Memory B cell (primary cell): ENCODE data around the gene GATAD2B.

Experiments used
- ATAC-seq: fragments of 150-1000 bp; cut with Tn5 transposase; 2 replicates; pipeline ENCODE4 v1.10.0; 2021; ENCODE audit warnings: low read depth, mild to moderate bottlenecking, moderate library complexity
- DNase-seq, 2 donors: peaks; one replicate each; pipeline ENCODE4 v3.0.0; 2022; ENCODE audit warnings: low spot score in 2 of 2
- H3K27ac Mint-ChIP-seq: one replicate; pipeline ENCODE4 v1.8.0; 2022; ENCODE audit warnings: mild to moderate bottlenecking, moderate library complexity, mixed read lengths
- H3K27me3 Mint-ChIP-seq: one replicate; pipeline ENCODE4 v1.8.0; 2022; ENCODE audit warnings: mixed read lengths
- H3K36me3 Mint-ChIP-seq: one replicate; pipeline ENCODE4 v1.8.0; 2022; ENCODE audit warnings: mild to moderate bottlenecking, mixed read lengths
- H3K4me1 Mint-ChIP-seq: one replicate; pipeline ENCODE4 v1.8.0; 2022; ENCODE audit warnings: mixed read lengths
- H3K4me3 Mint-ChIP-seq: one replicate; pipeline ENCODE4 v1.8.0; 2022; ENCODE audit warnings: mild to moderate bottlenecking, moderate library complexity, mixed read lengths
- H3K9me3 Mint-ChIP-seq: one replicate; pipeline ENCODE4 v1.8.0; 2022; ENCODE audit warnings: mixed read lengths

Gene GATAD2B

GRCh38 chr1:153801786-153802697 is 120.7 kb downstream of the GATAD2B start:
- H3K27me3 Mint-ChIP-seq: no peaks in the 10 kb centered on the region
- H3K27ac Mint-ChIP-seq: peak overlapping the region; percentile 58
- DNase-seq (no peak), ATAC-seq (no peak)
- H3K9me3 Mint-ChIP-seq: no peaks in the 10 kb centered on the region
- H3K4me1 Mint-ChIP-seq: peaks cover 22% of the 10 kb centered on the region
- H3K4me3 Mint-ChIP-seq: no peak overlapping the region
- peaks cover 3% of the 10 kb centered on the region for H3K36me3 Mint-ChIP-seq

DNA sequence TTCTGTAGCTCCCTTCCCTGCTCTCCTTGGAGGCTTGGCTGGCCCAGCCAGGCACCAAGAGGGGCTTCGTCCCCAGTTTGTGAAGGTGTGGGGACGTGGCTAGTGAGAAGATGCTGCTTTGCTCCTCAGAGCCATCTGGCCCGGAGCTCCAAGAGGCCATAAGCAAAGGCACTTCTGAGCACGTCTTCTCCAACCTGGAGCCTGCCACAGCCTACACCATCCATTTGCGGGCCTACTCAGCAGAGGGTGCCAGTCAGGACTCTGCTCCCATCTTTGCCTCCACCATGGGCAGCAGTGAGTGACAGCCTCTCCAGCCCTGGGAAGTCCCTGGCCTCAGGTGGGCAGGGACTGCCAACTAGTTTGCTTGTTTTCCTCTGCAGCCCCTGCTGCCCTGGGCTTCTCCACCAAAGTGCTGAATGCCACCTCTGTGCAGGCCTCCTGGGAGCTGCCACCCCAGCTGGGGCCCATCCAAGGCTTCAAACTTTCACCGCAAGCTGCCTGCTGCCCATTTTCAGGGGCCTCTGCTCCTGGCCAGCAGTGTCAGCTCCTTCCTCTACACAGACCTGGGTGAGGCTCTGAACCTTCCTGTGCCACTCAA is 121.6 kb downstream of the GATAD2B start:
- DNase-seq: no peak
- Mint-ChIP-seq H3K4me1 (peaks cover 28% of the 10 kb centered on the region), H3K36me3 (peaks cover 2% of the 10 kb centered on the region), H3K9me3 (no peaks in the 10 kb centered on the region), H3K27me3 (no peaks in the 10 kb centered on the region), H3K27ac (no peak overlapping the region), H3K4me3 (no peak overlapping the region)
- no peak for ATAC-seq

DNA sequence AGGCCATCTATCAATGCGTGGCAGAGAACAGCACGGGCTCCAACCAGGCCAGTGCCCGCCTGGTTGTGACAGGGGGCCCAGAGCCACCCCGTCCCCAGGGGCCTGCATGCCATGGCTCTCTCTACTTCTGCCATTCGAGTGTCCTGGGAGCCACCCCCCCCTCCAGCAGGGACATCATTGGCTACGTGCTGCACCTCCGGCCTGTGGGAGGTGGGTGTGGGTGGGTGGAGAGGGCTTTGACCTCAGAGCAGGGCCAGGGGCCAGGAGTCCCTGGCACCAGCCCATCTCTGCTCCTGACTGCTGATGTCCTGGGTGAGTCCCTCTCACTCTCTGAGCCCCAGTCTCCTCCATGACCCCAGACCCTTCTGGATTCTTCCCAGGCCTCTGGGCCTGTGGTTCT is 122.3 kb downstream of the GATAD2B start:
- H3K27ac Mint-ChIP-seq: no peak overlapping the region
- DNase-seq (no peak), ATAC-seq (no peak)
- H3K27me3 Mint-ChIP-seq: no peaks in the 10 kb centered on the region
- H3K36me3 Mint-ChIP-seq: peaks cover 2% of the 10 kb centered on the region
- H3K9me3 Mint-ChIP-seq: no peaks in the 10 kb centered on the region
- peaks cover 25% of the 10 kb centered on the region for H3K4me1 Mint-ChIP-seq
- H3K4me3 Mint-ChIP-seq: no peak overlapping the region

- peaks cover 19% of the 10 kb centered on the region for H3K4me1 Mint-ChIP-seq
- H3K27ac Mint-ChIP-seq: no peak overlapping the region
These were observed 123.0 kb downstream of the GATAD2B start for GRCh38 chr1:153799566-153800465.

GRCh38 chr1:153799016-153799415 is 123.8 kb downstream of the GATAD2B start:
- Mint-ChIP-seq H3K27me3 (no peaks in the 10 kb centered on the region), H3K4me3 (no peak overlapping the region), H3K9me3 (no peaks in the 10 kb centered on the region), H3K4me1 (peaks cover 19% of the 10 kb centered on the region), H3K27ac (no peak overlapping the region), H3K36me3 (peaks cover 2% of the 10 kb centered on the region)
- no peak for DNase-seq
- no peak for ATAC-seq

More at GRCh38 chr1:153799566-153800465, 123.0 kb downstream of the GATAD2B start:
- Mint-ChIP-seq H3K9me3 (no peaks in the 10 kb centered on the region), H3K4me3 (no peak overlapping the region), H3K27me3 (no peaks in the 10 kb centered on the region), H3K36me3 (peaks cover 2% of the 10 kb centered on the region)
- ATAC-seq (no peak), DNase-seq (no peak)

DNA sequence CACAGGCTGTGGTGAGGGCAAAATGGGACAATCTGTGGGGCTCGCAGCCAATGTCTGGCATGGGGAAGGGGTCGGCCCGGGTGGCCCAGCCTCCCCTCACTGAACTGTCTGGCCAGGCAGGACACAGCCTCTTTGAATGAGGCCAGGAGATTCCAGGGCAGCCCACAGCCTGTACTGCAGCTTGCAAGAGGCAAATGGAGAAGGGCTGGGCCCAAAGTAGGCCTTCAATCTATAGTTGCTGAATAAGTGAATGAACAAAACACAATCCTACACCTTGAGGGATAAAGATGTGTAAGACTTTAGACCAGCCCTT is 124.3 kb downstream of the GATAD2B start:
- ATAC-seq: no peak
- Mint-ChIP-seq H3K4me1 (peaks cover 14% of the 10 kb centered on the region), H3K36me3 (no peaks in the 10 kb centered on the region), H3K27ac (no peak overlapping the region), H3K9me3 (no peaks in the 10 kb centered on the region), H3K27me3 (no peaks in the 10 kb centered on the region), H3K4me3 (no peak overlapping the region)
- DNase-seq: no peak

- peak; percentile 96 for ATAC-seq
- Mint-ChIP-seq H3K9me3 (no peaks in the 10 kb centered on the region), H3K4me1 (peaks cover 13% of the 10 kb centered on the region), H3K27ac (no peak overlapping the region), H3K4me3 (no peak overlapping the region), H3K27me3 (no peaks in the 10 kb centered on the region), H3K36me3 (no peaks in the 10 kb centered on the region)
- DNase-seq: peak; percentile 83 to 84
These were observed 125.7 kb downstream of the GATAD2B start for GRCh38 chr1:153796786-153797659.

DNA sequence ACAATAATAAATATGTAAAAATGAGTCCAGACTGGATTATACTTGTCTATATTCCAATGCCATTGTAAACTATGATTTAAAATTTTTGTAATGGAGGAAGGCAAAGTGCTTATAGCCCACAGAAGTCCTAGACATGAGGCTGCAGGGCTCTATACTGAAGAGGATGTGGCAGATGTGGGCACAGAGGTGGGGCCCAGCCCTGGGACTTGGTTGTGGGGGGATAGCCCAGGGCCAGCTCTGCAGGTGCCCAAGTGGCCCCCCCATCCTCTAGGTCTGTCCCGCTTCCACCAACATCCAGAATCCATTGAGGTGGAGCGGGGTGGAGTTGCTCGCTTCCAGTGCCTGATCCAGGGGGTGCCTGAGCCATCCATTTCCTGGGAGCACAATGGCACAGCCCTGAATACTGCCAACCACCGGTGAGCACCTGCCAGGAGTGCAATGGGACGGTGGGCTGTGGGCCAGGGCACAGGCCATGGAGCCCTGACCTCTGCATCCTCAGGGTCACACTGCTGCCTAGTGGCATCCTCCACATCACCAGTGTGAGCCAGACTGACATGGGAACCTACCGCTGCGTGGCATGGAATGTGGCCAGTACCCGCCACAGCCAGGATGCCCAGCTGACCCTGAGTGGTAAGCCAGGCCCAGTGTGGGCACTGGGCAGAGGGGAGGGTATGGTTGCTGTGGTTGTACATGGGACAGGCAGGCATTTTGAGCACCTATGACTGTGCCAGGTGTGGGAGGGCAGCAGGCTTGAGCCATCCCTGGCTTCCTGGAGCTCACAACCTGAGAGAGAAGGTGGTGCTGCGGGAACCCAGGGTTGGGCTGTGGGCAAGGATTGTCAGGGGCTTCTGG is 126.6 kb downstream of the GATAD2B start:
- Mint-ChIP-seq H3K4me3 (no peak overlapping the region), H3K27ac (no peak overlapping the region)

DNA sequence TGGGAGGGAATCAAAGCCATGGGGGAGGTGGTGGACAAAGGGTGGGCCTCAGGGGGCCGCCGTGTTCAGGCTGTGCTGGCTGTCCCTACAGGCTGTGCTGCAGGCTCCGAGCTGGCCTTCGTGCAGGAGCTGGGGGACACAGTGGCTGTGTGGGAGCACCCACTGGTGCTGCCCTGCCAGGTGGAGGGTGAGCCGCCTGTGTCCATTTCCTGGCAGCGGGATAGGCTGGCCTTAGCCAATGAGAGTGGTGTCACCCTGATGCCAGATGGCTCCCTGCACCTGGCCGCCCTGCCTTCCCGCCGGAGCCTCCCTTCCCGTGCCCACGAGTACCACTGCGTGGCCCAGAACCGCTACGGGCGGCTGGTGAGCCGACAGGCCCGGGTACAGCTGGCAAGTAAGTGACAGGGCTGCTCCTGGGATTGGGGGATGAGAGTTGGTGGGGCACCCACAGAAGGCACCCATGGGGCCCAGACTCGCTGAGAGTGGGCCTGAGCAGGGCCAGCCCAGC is 127.4 kb downstream of the GATAD2B start:
- ATAC-seq (no peak), DNase-seq (no peak)
- Mint-ChIP-seq H3K27me3 (no peaks in the 10 kb centered on the region), H3K36me3 (no peaks in the 10 kb centered on the region), H3K4me3 (no peak overlapping the region), H3K27ac (no peak overlapping the region), H3K9me3 (no peaks in the 10 kb centered on the region), H3K4me1 (peaks cover 23% of the 10 kb centered on the region)

More for the DNA sequence above, 126.6 kb downstream of the GATAD2B start:
- DNase-seq (no peak), ATAC-seq (no peak)
- peaks cover 18% of the 10 kb centered on the region for H3K4me1 Mint-ChIP-seq
- no peaks in the 10 kb centered on the region for H3K36me3 Mint-ChIP-seq
- no peaks in the 10 kb centered on the region for H3K9me3 Mint-ChIP-seq
- H3K27me3 Mint-ChIP-seq: no peaks in the 10 kb centered on the region

DNA sequence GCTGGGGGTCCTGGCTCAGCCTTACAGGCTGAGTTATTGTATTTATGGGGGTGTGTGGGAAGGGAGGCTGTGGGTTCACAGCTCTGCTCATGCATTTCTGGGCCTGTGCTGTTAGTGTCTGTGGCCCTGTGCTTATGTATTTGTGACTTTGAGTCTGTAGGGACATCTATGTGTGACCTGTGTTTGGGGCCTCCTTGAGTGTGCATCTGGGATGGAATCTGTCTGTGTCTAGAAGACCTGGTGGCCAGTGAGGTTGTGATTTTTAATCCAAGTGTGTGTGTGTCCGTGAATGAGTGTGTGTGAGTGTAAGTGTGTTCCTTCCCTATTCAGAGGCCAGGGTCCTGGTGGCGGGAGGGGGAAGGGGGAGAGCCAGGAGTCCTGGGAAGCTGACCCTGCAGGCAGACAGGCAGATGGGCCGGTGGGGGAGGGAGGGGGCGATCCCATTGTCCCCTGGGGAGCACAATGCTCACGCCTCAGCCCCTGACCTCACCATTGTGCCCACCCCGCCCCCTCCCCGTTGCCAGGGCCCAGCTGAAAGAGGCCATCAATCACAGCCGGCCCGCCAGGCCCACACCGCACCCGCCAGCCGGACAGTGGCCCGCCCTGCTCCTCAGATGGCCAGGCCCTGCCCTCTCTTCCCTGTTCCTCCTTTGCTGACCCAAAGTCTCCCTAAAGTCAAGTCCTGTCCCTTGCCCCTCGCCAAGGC is 128.0 kb downstream of the GATAD2B start:
- Mint-ChIP-seq H3K9me3 (no peaks in the 10 kb centered on the region), H3K36me3 (no peaks in the 10 kb centered on the region), H3K27ac (peak overlapping the region; percentile 33), H3K4me3 (no peak overlapping the region), H3K4me1 (peaks cover 28% of the 10 kb centered on the region), H3K27me3 (no peaks in the 10 kb centered on the region)
- no peak for DNase-seq
- no peak for ATAC-seq

DNA sequence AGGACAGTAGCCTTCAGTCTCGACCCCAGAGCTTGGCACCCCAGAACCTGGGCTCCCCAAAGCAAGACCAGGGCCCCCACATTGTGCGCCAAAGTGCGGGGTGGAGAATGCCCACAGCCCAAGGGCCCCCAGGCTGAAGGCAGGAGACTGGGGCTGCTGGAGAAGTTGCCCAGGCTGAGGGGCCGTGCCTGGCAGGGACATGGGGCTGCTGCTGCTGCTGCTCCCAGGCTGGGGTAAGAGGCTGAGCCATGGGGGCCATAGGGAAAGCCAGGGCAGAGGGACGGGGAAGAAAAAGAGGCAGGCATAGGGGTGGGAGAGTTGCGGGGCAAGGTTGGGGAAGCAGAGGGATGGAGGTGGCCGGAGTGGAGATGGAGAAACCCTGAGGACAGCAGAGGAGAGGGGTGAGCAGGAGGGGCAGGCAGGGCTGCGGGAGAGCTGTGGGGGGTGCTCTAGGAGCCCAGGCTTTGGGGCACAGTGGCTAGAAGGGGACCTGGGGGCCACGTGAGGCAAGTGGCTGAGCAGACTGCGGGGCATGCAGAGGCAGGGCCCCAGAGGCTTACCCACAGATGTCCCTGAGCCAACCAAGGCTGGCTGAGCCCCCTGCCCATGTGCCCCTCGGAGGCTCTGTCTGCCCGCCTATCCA is 128.7 kb downstream of the GATAD2B start:
- Mint-ChIP-seq H3K27ac (peak overlapping the region; percentile 33), H3K9me3 (no peaks in the 10 kb centered on the region), H3K4me3 (no peak overlapping the region), H3K4me1 (peaks cover 30% of the 10 kb centered on the region), H3K27me3 (no peaks in the 10 kb centered on the region), H3K36me3 (no peaks in the 10 kb centered on the region)
- ATAC-seq (no peak), DNase-seq (no peak)
